Eye (tissue), 1 donor: ENCODE measurements around the gene CDYL2.
"Not testable (repeated sequence)": the region's sequence is repeated elsewhere in the genome, so short reads cannot be mapped to it uniquely, and the experiment has no call there.

Source experiments
- DNase-seq: peaks from one replicate; pipeline ENCODE4 v3.0.0-alpha.2; 2015

The CDYL2 gene

DNA sequence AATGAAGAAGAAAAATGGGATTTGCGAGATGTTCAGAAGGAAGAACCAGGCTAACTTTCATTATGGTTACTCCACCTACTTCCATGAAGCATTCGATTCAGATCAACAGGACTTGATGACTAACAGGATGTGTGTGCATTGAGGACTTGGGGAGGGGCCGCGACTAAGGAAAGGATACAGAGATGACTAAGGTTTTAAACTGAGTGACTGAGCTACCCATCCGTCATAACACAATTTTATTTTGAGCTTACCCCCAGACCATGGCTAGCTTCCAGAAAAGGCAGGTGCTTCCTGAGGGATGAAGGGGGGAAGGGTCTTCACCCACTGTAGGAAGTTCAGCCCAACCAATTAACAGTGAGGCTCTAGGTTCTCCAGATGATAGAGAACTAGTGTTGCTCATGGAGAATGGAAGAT lies 2.5 kb upstream of the CDYL2 start:
- no peak for DNase-seq

DNA sequence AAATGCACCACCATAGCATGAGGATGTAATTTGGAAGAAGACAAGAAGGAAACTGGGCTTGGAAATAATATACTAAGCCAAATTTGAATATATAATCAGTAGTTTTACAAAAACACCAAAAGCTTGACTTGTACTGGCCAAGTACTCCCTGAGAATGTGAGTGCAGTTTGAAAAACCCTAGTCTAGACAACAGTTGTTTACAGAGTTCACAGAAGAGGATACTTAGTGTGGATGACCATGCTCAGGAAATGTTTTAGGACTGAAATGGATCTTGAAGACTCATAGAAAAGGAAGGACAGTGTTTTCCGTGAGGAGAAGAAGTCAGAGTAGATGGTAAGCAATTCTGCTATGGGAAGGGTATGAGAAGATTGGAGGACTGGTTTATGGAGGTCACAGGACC lies 1.9 kb upstream of the CDYL2 start:
- no peak for DNase-seq

- peak; percentile 88 for DNase-seq
These were observed 307 bp downstream of the CDYL2 start for GRCh38 chr16:80804056-80804525.

GRCh38 chr16:80803339-80804055 lies 901 bp downstream of the CDYL2 start:
- peak; percentile 61 for DNase-seq

- no peak for DNase-seq
These were observed 1.5 kb downstream of the CDYL2 start for GRCh38 chr16:80802902-80803301.

DNA sequence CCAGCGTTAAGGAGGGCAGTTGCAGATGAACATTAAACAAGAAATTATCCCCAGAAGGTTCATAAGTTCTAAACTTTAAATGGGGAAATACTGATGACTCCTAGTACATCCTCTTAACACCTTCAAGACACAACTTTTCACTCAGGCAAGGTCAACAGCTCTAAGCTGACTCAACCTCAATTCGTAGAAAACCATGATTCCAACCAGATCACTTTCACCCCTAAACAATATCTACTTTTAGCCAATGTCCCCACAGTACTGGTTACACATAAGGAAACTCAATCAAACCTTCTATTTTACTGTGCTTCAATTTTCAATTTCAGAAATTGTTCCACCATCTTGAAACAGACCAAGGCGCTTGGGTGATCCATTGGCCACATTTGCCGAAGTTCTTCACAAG lies 2.3 kb downstream of the CDYL2 start:
- no peak for DNase-seq

DNA sequence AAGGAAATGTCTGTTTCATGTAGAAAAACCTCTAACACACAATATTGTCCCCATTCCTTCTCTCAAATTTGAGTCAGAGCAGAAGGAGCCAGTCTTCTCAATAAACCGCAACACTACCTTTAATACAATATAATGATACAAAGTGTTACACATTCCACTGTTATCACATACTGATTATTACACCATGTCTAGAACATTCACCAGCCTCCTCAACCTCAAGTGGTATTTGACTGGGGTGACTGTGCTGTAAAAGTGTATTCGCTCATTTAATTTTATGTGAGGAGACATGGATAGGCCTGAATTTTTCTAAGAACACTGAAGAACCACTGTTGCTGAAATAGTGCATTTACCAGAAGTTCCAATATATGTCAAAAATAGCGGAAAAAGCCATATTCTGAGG lies 10.3 kb downstream of the CDYL2 start:
- DNase-seq, result no peak

DNA sequence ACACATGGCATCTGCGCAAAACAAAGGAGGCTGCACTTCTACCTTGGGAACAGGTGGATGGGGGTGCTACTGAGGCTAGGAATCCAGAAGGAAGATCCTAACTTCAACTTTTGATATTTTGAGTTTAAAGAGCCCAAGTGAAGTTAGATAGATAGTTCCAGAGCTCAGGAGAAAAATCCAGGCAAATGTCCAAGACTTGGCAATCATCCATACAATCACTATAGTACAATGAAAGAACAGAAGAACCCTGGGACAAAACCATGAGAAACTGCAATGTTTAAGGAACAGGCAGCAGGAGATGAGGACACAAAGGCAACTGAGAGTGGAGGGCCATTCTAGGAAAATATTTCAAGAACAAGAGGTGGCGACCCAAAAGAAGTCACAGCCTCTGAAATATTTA lies 12.4 kb downstream of the CDYL2 start:
- DNase-seq, result no peak

DNA sequence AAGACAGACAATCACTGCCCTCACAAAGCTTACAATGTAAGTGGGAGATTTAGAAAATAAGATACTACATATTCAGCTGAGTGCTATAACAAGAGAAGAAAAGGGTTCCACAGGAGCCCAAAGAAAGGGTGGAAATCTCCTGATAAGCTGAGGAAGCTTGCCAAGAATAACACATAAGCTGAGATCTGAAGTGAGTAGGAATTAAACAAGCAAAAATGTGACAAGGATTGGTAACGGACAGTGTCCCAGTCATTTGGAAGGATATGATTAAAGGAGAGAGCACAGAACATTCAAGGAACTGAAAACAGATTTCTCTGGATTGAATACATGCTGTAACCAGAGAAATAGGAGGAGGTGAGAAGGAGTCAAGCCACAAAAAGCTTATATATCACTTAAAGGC lies 13.0 kb downstream of the CDYL2 start:
- DNase-seq, result no peak

GRCh38 chr16:80790751-80791150 lies 13.6 kb downstream of the CDYL2 start:
- no peak for DNase-seq

- DNase-seq, result no peak
These were observed 16.4 kb downstream of the CDYL2 start for GRCh38 chr16:80788027-80788426.

GRCh38 chr16:80786561-80786960 lies 17.8 kb downstream of the CDYL2 start:
- not testable (repeated sequence) for DNase-seq

DNA sequence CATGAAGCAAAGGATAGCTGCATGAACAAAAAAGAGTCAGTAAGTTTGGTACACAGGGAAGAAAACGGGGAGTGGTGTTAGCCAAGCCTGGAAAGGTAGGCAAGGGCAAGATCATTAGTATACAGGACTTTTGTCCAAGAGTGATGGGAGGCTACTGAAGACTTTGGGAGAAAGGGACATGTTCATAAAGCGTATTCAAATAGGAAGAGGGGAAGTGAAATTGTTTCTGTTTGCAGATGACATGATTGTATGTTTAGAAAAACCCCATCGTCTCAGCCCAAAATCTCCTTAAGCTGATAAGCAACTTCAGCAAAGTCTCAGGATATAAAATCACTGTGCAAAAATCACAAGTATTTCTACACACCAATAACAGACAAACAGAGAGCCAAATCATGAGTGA lies 19.4 kb downstream of the CDYL2 start:
- DNase-seq, result no peak

GRCh38 chr16:80778703-80779102 lies 25.7 kb downstream of the CDYL2 start:
- no peak for DNase-seq

GRCh38 chr16:80776856-80777255 lies 27.5 kb downstream of the CDYL2 start:
- DNase-seq, result no peak

DNA sequence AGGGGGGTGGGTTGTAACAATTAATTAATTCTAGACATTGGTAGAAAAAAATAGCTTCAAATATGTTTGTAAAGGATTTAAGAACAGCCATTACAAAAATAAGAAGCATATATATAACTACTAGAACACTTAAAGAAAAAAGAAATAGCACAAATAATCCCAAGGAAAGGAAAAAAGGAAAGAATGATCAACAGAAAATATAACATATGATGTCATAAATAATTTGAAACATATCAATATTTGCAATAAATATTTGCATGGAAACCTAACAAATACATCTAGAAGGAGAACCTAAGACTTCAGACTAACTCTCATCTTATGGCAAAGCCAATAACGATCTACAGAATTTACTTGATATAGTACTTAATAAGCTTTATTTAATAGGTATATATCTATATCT lies 28.9 kb downstream of the CDYL2 start:
- DNase-seq, result no peak

DNA sequence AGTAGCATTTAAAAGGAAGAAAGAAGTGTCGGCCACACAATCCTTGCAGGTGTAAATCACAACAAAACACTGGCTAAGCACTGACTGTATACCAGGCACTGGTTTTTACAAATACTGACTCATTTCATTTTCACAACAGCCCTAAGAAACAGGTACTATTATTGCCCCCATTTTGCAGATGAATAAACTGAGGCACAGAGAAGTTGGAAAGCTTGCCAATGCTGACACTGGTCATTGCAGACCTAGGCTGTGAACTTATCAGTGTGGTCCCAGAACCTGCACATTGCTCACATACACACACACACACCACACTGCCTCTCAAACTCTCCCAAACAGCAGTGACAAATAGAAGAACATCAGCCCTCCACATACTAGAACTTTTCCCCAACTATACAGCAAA lies 37.6 kb downstream of the CDYL2 start:
- DNase-seq, result no peak

DNA sequence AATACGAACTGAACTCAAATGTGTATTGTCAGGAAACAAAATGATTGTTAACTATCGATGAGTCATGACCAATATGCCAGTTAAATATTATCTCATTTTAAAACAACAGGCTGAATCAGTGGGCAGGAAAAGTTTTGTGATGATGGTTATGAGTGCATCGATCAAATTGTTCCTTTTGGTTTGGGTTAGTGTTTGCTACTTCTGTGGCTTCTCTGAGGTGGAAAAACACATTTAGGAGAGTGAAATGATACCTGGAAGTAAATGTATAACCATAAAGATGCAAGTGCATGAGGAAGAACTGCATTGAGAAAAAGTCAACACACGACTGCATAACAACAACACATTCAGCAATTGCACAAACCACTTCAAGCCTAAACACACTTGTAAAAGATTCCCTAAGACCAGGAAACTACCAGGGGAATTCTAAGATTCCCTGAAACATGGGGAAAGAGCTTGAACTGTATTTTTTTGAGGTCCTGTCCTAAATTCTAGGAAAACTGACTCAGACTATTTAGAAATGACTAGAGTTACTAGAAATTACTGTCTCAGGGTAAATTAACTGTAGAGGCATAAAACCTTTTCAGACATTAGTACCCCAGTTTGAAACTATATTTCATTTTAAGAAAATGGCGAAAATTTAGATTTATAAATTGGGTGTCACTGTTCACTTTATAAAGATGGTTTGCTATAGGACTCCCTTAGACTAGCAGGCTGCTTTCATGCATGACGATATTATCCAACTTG lies 44.8 kb downstream of the CDYL2 start:
- DNase-seq, result no peak

- DNase-seq, result no peak
These were observed 49.9 kb downstream of the CDYL2 start for GRCh38 chr16:80754476-80754875.

GRCh38 chr16:80752541-80752940 lies 51.9 kb downstream of the CDYL2 start:
- DNase-seq, result no peak

DNA sequence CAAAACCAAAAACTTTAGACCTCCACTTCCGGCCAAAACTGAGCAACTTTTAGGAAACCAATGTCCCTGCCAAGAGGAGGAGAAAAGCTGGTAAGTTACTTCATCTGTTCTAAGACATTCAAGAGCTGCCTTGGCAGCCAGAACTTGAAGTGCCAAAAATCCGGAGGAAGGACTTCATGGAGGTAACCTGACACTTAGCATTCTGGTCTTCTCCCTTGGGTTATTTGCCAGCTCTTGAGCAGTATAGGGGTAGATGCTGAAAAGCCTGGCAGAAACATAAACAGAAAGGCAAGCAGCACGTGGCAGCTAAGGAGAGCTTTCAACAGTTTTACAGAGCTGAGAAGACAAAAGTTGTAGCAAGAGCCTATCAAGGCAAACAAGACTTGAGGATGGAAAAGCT lies 53.2 kb downstream of the CDYL2 start:
- DNase-seq, result no peak

DNA sequence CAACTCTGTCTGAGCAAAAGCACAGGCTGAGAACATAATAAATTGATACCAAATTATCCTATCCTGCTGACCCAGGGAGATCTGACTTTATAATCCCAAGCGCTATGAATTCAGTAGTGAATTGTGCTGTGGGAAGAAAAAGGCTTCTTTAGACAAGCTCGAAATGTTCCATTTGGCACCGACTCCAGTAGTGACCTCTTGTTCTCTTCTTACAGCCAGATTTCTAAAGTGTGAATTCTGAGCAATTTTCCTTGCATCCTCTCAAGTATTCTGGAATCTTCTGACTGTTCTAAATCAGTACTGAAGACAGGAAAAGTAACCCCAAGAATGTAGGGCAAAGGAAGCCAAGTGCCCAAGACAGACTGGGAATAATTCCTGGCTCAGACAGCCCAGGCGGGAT lies 58.2 kb downstream of the CDYL2 start:
- DNase-seq, result no peak

- no peak for DNase-seq
These were observed 59.5 kb downstream of the CDYL2 start for GRCh38 chr16:80744856-80745255.

GRCh38 chr16:80743772-80744171 lies 60.6 kb downstream of the CDYL2 start:
- no peak for DNase-seq

DNA sequence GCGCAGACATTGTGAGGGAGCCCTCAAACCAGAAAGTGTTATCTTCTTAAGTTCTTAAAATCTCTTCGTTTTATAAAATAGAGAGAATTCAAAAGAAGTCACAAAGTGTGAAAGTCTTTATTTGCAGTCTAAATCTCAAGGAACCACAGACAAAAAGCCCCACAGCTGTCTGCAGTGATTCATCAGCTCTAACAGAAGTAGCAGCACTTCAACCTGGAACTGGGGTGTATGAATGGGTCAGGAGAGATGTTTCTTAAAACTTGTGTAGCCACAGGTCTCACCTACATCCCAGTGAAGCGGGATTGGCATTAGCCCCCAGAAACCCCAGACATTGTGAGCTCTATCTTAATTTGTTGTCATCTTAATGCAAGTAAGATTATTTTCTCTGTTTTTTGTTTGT lies 61.1 kb downstream of the CDYL2 start:
- DNase-seq, result no peak
